HCT116 (cell line): ENCODE results near the gene XYLT1.

Source experiments
- CTCF ChIP-seq, 3 experiments: fragments of 200-600 bp in 1 of 3; sonication (generic) in 1 of 3; IDR thresholded peaks in 2 of 3; conservative IDR thresholded peaks in 1 of 3; 2 replicates each; pipeline ENCODE4 v1.5.1; 2012 to 2017; ENCODE audit warnings: low read depth in 2 of 3, low read length in 2 of 3, antibody characterized with exemption in 1 of 3, borderline replicate concordance in 1 of 3, control low read depth in 1 of 3, mild to moderate bottlenecking in 1 of 3, mixed read lengths in 1 of 3, mixed run types in 1 of 3, moderate library complexity in 1 of 3; ENCODE audit not compliant: insufficient read depth in 1 of 3
- JUND ChIP-seq: IDR thresholded peaks from 2 replicates; pipeline ENCODE4 v1.6.1; 2012
- POLR2A ChIP-seq: IDR thresholded peaks from 2 replicates; pipeline ENCODE4 v1.7.0; 2011; ENCODE audit warnings: borderline replicate concordance; ENCODE audit not compliant: insufficient read depth, insufficient read length; ENCODE audit errors: extremely low read depth
- RAD21 ChIP-seq: IDR thresholded peaks from 2 replicates; pipeline ENCODE4 v1.6.1; 2012; ENCODE audit warnings: low read depth, mild to moderate bottlenecking
- YY1 ChIP-seq: IDR thresholded peaks from 2 replicates; pipeline ENCODE4 v1.6.1; 2011; ENCODE audit warnings: low read length, low read depth, moderate library complexity, mild to moderate bottlenecking; ENCODE audit not compliant: insufficient replicate concordance; ENCODE audit errors: extremely low read depth
- ZFX ChIP-seq: fragments of 450-650 bp; IDR thresholded peaks from 2 replicates; pipeline ENCODE4 v1.6.1; 2017
- TF ChIP-seq, protein P1 (sequence below): IDR thresholded peaks from 2 replicates; pipeline ENCODE4 v1.6.1; 2012
- TF ChIP-seq, protein P2 (sequence below): IDR thresholded peaks from 2 replicates; pipeline ENCODE4 v1.6.1; 2011; ENCODE audit warnings: mild to moderate bottlenecking, low read length, moderate library complexity; ENCODE audit not compliant: insufficient replicate concordance; ENCODE audit errors: extremely low read depth

DNA sequence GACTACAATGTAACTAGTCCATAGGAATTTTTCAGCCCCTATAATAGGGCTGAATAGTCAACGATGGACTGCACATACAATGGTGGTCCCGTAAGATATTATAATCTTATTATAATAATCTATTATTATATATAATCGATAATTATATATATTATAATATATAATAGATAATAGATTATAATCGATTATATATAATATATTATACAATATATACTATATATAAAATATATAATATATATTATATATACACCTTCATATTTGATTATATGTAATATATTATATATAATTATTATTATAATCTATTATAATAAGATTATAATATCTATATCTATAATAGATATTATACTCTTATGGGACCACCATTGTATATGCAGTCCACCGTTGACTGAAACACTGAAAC lies 238.8 kb downstream of the XYLT1 start:
- TF ChIP-seq, protein P1, sequence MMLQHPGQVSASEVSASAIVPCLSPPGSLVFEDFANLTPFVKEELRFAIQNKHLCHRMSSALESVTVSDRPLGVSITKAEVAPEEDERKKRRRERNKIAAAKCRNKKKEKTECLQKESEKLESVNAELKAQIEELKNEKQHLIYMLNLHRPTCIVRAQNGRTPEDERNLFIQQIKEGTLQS, result no peak
- TF ChIP-seq CTCF (IDR thresholded peaks at IDR 0.05 in 2 of 3, conservative IDR thresholded peaks at IDR 0.05 in 1 of 3; ENCODE audit: borderline replicate concordance in 1 of 3, insufficient read depth in 1 of 3, low read depth in 2 of 3, low read length in 2 of 3) (no peak), JUND (no peak), YY1 (no peak), RAD21 (no peak), ZFX (no peak), POLR2A (no peak)
- TF ChIP-seq, protein P2, sequence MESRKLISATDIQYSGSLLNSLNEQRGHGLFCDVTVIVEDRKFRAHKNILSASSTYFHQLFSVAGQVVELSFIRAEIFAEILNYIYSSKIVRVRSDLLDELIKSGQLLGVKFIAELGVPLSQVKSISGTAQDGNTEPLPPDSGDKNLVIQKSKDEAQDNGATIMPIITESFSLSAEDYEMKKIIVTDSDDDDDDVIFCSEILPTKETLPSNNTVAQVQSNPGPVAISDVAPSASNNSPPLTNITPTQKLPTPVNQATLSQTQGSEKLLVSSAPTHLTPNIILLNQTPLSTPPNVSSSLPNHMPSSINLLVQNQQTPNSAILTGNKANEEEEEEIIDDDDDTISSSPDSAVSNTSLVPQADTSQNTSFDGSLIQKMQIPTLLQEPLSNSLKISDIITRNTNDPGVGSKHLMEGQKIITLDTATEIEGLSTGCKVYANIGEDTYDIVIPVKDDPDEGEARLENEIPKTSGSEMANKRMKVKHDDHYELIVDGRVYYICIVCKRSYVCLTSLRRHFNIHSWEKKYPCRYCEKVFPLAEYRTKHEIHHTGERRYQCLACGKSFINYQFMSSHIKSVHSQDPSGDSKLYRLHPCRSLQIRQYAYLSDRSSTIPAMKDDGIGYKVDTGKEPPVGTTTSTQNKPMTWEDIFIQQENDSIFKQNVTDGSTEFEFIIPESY, result no peak
